BLaER1 treated with 17β-estradiol and CSF1 and Interleukin-3, amounts not matched to agents 10 nM and 100 nM (cell line): ENCODE data around the gene SULT1C3.

Source experiments
- H3K27ac ChIP-seq, 11 experiments: shearing (Covaris generic); formaldehyde crosslinking; 2 replicates each; pipeline ENCODE4 v1.8.1; 2022
- H3K27me3 ChIP-seq, 11 experiments: shearing (Covaris generic); formaldehyde crosslinking; 2 replicates each; pipeline ENCODE4 v1.8.1; 2022
- H3K36me3 ChIP-seq, 11 experiments: shearing (Covaris generic); formaldehyde crosslinking; 2 replicates each; pipeline ENCODE4 v1.8.1; 2022
- H3K4me1 ChIP-seq, 10 experiments: shearing (Covaris generic); formaldehyde crosslinking; 2 replicates each; pipeline ENCODE4 v1.8.1; 2022
- H3K4me2 ChIP-seq, 11 experiments: shearing (Covaris generic); formaldehyde crosslinking; 2 replicates each; pipeline ENCODE4 v1.8.1; 2022
- H3K4me3 ChIP-seq, 10 experiments: shearing (Covaris generic); formaldehyde crosslinking; 2 replicates each; pipeline ENCODE4 v1.8.1; 2022
- H3K9ac ChIP-seq, 11 experiments: shearing (Covaris generic); formaldehyde crosslinking; 2 replicates each; pipeline ENCODE4 v1.8.1; 2022
- H3K9me3 ChIP-seq, 11 experiments: shearing (Covaris generic); formaldehyde crosslinking; replicated peaks in 1 of 11; 2 replicates each; pipeline ENCODE4 v1.8.1; 2022
- H4K20me1 ChIP-seq, 11 experiments: shearing (Covaris generic); formaldehyde crosslinking; 2 replicates each; pipeline ENCODE4 v1.8.1; 2022
- Cebpa-rat ChIP-seq, 11 experiments: shearing (Covaris generic); IDR thresholded peaks; 2 replicates each; pipeline ENCODE4 v1.8.1; 2022

Gene SULT1C3

GRCh38 chr2:108239786-108240185 is at the start of gene SULT1C3:
Gene SULT1C3 (plus strand): TSS chr2:108239968. CDS start chr2:108247195, 7,227 bp downstream.
- no peak for TF ChIP-seq Cebpa-rat (IDR thresholded peaks at IDR 0.05)
- no peaks in the 10 kb centered on the region for H3K4me1 ChIP-seq
- no peak within 1 kb of the TSS for H3K9ac ChIP-seq
- H4K20me1 ChIP-seq = no peaks in the 10 kb centered on the region
- no peak within 1 kb of the TSS for H3K4me2 ChIP-seq
- H3K27ac ChIP-seq = no peak within 1 kb of the TSS
- H3K4me3 ChIP-seq = no peak within 1 kb of the TSS
- H3K9me3 ChIP-seq = peaks cover 22 to 33% (median 29%) of the 10 kb centered on the region in 11 experiments
- peaks cover 0 to 4% (median 0%) of the 10 kb centered on the region in 11 experiments; a peak in 1 of 22 replicates for H3K36me3 ChIP-seq
- no peaks in the 10 kb centered on the region for H3K27me3 ChIP-seq

- no peak overlapping the region for H3K4me3 ChIP-seq
Observed at GRCh38 chr2:108193251-108193650, 46.5 kb upstream of the SULT1C3 start.

DNA sequence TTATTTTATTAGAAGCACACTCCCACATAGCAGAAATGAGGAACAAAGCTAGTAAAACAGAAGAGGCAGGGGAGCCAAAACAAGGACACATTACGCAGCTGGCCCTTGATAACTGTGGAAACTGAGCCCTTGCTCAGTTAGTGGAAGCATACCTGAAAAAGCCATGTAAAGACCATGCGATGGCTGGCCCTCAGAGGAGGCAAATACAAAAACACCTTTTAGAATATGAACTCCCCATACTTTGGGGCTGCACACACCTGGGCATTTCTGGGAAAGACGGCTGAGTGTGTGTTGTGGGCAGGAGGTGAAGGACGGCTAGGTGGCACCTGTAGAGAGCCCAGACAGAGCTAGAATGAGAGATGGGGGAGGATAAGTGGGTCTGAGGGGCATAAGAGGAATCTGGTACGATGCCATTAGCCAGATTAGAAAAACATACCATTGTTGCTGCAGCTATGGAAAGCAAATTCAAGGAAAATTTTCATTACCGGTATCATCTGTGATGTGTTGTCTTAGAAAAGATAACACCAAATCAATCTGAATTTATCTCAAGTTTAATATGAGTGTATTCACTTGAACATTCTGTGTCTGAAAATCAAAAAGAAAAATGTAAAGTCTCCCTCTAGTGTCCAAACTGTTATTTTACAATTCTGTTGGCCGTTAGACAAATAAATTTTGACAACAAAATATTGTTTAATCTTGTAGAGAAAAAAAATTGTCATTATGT is 45.2 kb upstream of the SULT1C3 start:
- Histone ChIP-seq H4K20me1 (no peaks in the 10 kb centered on the region), H3K36me3 (no peaks in the 10 kb centered on the region), H3K4me1 (no peaks in the 10 kb centered on the region), H3K27ac (no peak overlapping the region), H3K27me3 (no peaks in the 10 kb centered on the region), H3K9ac (no peak overlapping the region), H3K9me3 (peaks cover 0 to 5% (median 4%) of the 10 kb centered on the region in 11 experiments; a peak in 9 of 22 replicates), H3K4me2 (no peak overlapping the region), H3K4me3 (no peak overlapping the region)
- no peak for TF ChIP-seq Cebpa-rat (IDR thresholded peaks at IDR 0.05)

More at GRCh38 chr2:108193251-108193650, 46.5 kb upstream of the SULT1C3 start:
- Histone ChIP-seq H3K9ac (no peak overlapping the region), H3K27ac (no peak overlapping the region), H3K4me2 (no peak overlapping the region), H4K20me1 (no peaks in the 10 kb centered on the region), H3K9me3 (no peaks in the 10 kb centered on the region), H3K4me1 (no peaks in the 10 kb centered on the region), H3K36me3 (no peaks in the 10 kb centered on the region), H3K27me3 (no peaks in the 10 kb centered on the region)
- TF ChIP-seq Cebpa-rat (IDR thresholded peaks at IDR 0.05) = no peak

DNA sequence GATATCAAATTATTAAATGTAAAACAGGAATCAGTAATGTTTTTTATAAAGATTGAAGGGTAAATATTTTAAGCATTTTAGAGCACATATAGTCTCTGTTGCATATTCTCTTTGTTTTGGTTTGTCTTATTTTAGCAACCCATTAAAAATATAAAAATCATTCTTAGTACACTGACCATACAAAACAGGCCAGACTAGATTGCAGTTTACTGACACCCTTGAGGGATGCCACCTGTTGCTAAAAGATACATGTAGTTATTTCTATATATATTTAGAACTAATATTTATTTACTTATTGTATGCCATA is 44.7 kb upstream of the SULT1C3 start:
- no peak overlapping the region for H3K9ac ChIP-seq
- no peak overlapping the region for H3K4me2 ChIP-seq
- peaks cover 0 to 10% (median 9%) of the 10 kb centered on the region in 11 experiments; a peak in 17 of 22 replicates for H3K9me3 ChIP-seq
- H3K27ac ChIP-seq = no peak overlapping the region
- no peak overlapping the region for H3K4me3 ChIP-seq
- TF ChIP-seq Cebpa-rat (IDR thresholded peaks at IDR 0.05) = no peak
- no peaks in the 10 kb centered on the region for H4K20me1 ChIP-seq
- H3K27me3 ChIP-seq = no peaks in the 10 kb centered on the region
- H3K36me3 ChIP-seq = no peaks in the 10 kb centered on the region
- H3K4me1 ChIP-seq = no peaks in the 10 kb centered on the region

GRCh38 chr2:108199726-108200125 is 40.0 kb upstream of the SULT1C3 start:
- H3K36me3 ChIP-seq = no peaks in the 10 kb centered on the region
- H3K4me2 ChIP-seq = no peak overlapping the region
- H3K27ac ChIP-seq = no peak overlapping the region
- no peak overlapping the region for H3K4me3 ChIP-seq
- peaks cover 18 to 41% (median 32%) of the 10 kb centered on the region in 11 experiments for H3K9me3 ChIP-seq
- H3K9ac ChIP-seq = no peak overlapping the region
- no peak for TF ChIP-seq Cebpa-rat (IDR thresholded peaks at IDR 0.05)
- H3K4me1 ChIP-seq = no peaks in the 10 kb centered on the region
- H4K20me1 ChIP-seq = no peaks in the 10 kb centered on the region
- H3K27me3 ChIP-seq = no peaks in the 10 kb centered on the region

DNA sequence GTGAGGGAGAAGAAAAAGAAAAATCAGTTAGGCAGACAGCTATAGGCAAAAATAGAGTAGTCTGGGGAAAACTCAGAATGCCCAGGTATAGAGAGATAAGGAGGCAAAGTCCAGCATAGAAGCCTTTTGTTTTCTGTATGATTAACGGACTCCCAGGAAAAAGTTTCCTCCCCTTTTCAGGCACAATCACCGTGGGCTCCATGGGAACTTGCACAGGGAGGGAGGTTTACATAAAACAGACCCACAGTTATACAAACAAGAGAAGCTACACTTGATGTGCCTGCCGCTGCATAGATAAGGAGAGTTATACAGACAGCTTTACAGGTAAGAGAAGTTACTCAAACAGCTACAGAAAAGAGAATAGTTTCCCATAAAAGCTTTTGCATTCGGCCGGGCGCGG is 39.2 kb upstream of the SULT1C3 start:
- Histone ChIP-seq H3K9me3 (peaks cover 18 to 41% (median 32%) of the 10 kb centered on the region in 11 experiments), H3K27me3 (no peaks in the 10 kb centered on the region), H3K27ac (no peak overlapping the region), H3K4me1 (no peaks in the 10 kb centered on the region), H3K4me2 (no peak overlapping the region), H3K9ac (no peak overlapping the region), H3K4me3 (no peak overlapping the region), H3K36me3 (no peaks in the 10 kb centered on the region), H4K20me1 (no peaks in the 10 kb centered on the region)
- TF ChIP-seq Cebpa-rat (IDR thresholded peaks at IDR 0.05) = no peak

- Histone ChIP-seq H3K9ac (no peak overlapping the region), H3K4me1 (peaks cover 0 to 10% (median 0%) of the 10 kb centered on the region in 10 experiments; a peak in 4 of 20 replicates)
- no peak for TF ChIP-seq Cebpa-rat (IDR thresholded peaks at IDR 0.05)
Observed at GRCh38 chr2:108212671-108213070, 27.1 kb upstream of the SULT1C3 start.

DNA sequence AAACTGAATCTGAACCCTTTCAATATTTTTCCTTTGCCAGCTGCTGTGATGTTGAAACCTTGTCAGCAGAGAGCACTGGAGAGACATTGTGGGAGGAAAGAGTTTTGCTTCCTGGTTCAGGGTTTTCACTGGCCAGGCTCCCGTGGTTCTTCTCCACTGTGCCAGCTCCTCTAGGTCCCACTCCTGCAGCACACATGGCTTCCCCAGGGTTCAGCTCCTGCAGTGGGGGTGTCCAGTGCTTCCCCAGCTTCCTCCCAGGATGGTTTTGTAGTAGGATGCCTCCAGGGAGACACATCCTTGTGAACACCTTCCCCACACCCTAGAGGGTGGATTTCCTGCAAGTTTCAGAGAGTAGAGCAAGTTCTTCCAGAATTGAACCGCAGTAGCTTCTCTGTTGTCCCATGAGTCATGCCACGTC is 24.0 kb upstream of the SULT1C3 start:
- no peaks in the 10 kb centered on the region for H4K20me1 ChIP-seq
- no peak overlapping the region for H3K4me3 ChIP-seq
- no peak for TF ChIP-seq Cebpa-rat (IDR thresholded peaks at IDR 0.05)
- peaks cover 0 to 10% (median 0%) of the 10 kb centered on the region in 10 experiments; a peak in 4 of 20 replicates for H3K4me1 ChIP-seq
- no peaks in the 10 kb centered on the region for H3K36me3 ChIP-seq
- no peak overlapping the region for H3K27ac ChIP-seq
- H3K9me3 ChIP-seq = peaks cover 0 to 5% (median 0%) of the 10 kb centered on the region in 11 experiments; a peak in 2 of 22 replicates
- no peaks in the 10 kb centered on the region for H3K27me3 ChIP-seq
- 0 out of 22 replicates have a peak overlapping the region, but pooled peaks of 1 of the 11 experiments have one; percentile 25 for H3K9ac ChIP-seq
- peak overlapping the region in 3 of 11 experiments; percentile 10 to 49 (median 38); a peak in 5 of 22 replicates for H3K4me2 ChIP-seq

More at GRCh38 chr2:108212671-108213070, 27.1 kb upstream of the SULT1C3 start:
- Histone ChIP-seq H3K36me3 (no peaks in the 10 kb centered on the region), H3K4me2 (no peak overlapping the region), H3K4me3 (no peak overlapping the region), H3K9me3 (peaks cover 13 to 33% (median 15%) of the 10 kb centered on the region in 11 experiments; a peak in 20 of 22 replicates), H4K20me1 (no peaks in the 10 kb centered on the region), H3K27ac (no peak overlapping the region), H3K27me3 (no peaks in the 10 kb centered on the region)

DNA sequence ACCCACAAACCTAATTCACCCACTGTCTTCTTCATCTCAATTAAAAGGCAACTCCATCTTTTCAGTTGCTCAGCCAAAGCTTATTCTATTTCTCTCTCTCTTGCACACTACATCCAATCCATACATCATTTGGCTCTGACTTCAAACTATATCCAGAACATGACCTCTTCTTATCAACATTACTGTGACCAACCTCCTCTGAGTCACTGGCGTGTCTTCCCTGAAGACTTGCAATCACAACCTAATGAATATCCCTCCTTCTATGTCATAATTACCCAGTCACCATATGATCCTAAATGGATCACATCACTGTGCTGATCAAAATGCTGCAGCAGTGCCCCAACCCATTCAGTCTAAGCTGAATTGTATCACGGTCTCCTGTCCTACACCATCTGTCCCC is 22.6 kb upstream of the SULT1C3 start:
- no peaks in the 10 kb centered on the region for H3K27me3 ChIP-seq

More for the DNA sequence above, 22.6 kb upstream of the SULT1C3 start:
- Histone ChIP-seq H3K4me2 (no peak overlapping the region), H3K36me3 (no peaks in the 10 kb centered on the region), H4K20me1 (no peaks in the 10 kb centered on the region), H3K4me1 (peaks cover 0 to 5% (median 0%) of the 10 kb centered on the region in 10 experiments; a peak in 2 of 20 replicates), H3K9ac (no peak overlapping the region), H3K9me3 (peaks cover 0 to 9% (median 2%) of the 10 kb centered on the region in 11 experiments; a peak in 12 of 22 replicates), H3K4me3 (no peak overlapping the region), H3K27ac (no peak overlapping the region)
- no peak for TF ChIP-seq Cebpa-rat (IDR thresholded peaks at IDR 0.05)
